HG03457 (cell line): ENCODE measurements around the gene LAMA3.

Experiments used
- ATAC-seq: cut with Tn5 transposase; IDR thresholded peaks from one replicate; pipeline ENCODE4 v1.9.1; 2021; ENCODE audit warnings: moderate number of reproducible peaks; ENCODE audit not compliant: unreplicated experiment

The LAMA3 gene

GRCh38 chr18:23930002-23930401 is 240.7 kb downstream of the LAMA3 start:
- ATAC-seq: no peak

- no peak for ATAC-seq
Observed at GRCh38 chr18:23932385-23933067, 243.3 kb downstream of the LAMA3 start.

GRCh38 chr18:23933407-23933806 is 244.2 kb downstream of the LAMA3 start:
- ATAC-seq: no peak

GRCh38 chr18:23934252-23934651 is 245.0 kb downstream of the LAMA3 start:
- ATAC-seq: no peak

GRCh38 chr18:23934863-23935262 is 245.6 kb downstream of the LAMA3 start:
- no peak for ATAC-seq

GRCh38 chr18:23935804-23936203 is 246.6 kb downstream of the LAMA3 start:
- ATAC-seq: no peak

- ATAC-seq: no peak
Observed at GRCh38 chr18:23936381-23936958, 247.2 kb downstream of the LAMA3 start.

- ATAC-seq: no peak
Observed at GRCh38 chr18:23938043-23938756, 248.9 kb downstream of the LAMA3 start.

GRCh38 chr18:23938901-23939341 is 249.7 kb downstream of the LAMA3 start:
- ATAC-seq: no peak

- no peak for ATAC-seq
Observed at GRCh38 chr18:23939366-23939765, 250.1 kb downstream of the LAMA3 start.

GRCh38 chr18:23939896-23940295 is 250.6 kb downstream of the LAMA3 start:
- ATAC-seq: no peak

GRCh38 chr18:23941791-23942190 is 252.5 kb downstream of the LAMA3 start:
- no peak for ATAC-seq

GRCh38 chr18:23943104-23943503 is 253.9 kb downstream of the LAMA3 start:
- peak; percentile 72 for ATAC-seq

GRCh38 chr18:23943903-23944624 is 254.8 kb downstream of the LAMA3 start:
- ATAC-seq: no peak

GRCh38 chr18:23945416-23946079 is 256.3 kb downstream of the LAMA3 start:
- ATAC-seq: no peak

GRCh38 chr18:23949863-23950262 is 260.6 kb downstream of the LAMA3 start:
- no peak for ATAC-seq

GRCh38 chr18:23950644-23951043 is 261.4 kb downstream of the LAMA3 start:
- ATAC-seq: no peak

- no peak for ATAC-seq
Observed at GRCh38 chr18:23951206-23951605, 262.0 kb downstream of the LAMA3 start.

- no peak for ATAC-seq
Observed at GRCh38 chr18:23953984-23954383, 264.7 kb downstream of the LAMA3 start.

GRCh38 chr18:23956483-23956882 is 267.2 kb downstream of the LAMA3 start:
- no peak for ATAC-seq

GRCh38 chr18:23958036-23958435 is 268.8 kb downstream of the LAMA3 start:
- ATAC-seq: no peak
